Activated T-helper 1 cell treated with anti-CD3 and anti-CD28 coated beads, Interleukin-2, amount 50 U/mL, for 16 hours (primary cell): ENCODE data around the gene ARHGDIA.
"Not testable (repeated sequence)": the region's sequence is repeated elsewhere in the genome, so short reads cannot be mapped to it uniquely, and the experiment has no call there.

Source experiments
- DNase-seq, 2 donors: peaks; one replicate each; pipeline ENCODE4 v3.0.0-alpha.2; 2020; ENCODE audit warnings: low read depth in 1 of 2, low spot score in 1 of 2

The ARHGDIA gene

DNA sequence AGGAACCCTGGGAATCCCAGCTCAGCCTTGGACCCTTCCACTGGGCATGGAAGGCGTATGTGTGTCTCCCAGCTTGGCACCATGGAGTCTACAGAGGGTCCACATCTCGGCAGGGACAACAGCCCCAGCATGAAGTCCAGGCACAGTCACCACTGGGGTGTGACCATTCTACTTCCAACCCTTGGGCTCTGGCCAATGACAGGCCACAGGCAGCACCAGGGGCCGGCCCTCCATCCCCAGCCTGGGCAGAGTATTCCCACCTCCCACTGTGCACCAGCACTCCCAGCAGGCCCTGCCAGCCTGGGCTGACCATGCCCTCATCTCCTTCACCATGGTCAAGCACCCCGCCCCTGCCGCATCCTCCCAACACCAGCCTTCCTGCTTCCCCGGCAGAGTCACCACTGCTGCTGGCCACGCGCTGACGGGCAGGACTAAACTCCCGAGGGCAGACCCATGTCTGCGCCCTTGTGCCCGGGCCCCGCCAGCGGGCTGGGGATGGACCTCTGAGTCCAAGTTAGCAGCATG lies 26.7 kb downstream of the ARHGDIA start:
- no peak for DNase-seq

DNA sequence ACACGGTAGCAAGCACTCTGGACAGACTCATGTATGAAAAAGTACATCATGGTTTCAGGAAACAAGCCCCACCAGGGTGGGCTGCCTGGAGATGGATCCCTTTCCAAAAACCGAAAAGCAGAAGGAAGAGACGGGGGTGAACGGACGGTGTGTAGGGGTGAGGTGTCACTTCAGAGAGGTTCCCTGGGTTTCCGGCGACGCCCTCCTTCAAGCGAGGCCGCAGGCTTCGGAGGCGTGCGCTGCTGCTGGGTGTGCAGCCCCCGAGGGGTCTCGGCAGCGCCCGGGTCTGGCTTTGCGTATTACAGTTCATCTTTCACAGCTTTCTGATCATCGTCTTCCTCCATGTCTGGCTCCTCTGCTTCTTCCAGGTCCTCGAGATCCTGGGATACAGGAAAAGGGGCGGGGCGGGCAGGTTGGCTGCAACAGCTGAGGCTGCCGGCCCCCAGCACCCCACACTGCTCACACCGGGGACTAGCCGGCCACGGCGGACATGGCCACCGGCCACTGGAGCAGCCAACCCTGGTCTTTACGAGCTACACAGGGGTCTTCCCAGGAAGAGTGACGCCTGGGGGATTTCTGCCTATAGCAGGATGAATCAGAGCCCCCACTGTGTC lies 27.3 kb downstream of the ARHGDIA start:
- no peak for DNase-seq

DNA sequence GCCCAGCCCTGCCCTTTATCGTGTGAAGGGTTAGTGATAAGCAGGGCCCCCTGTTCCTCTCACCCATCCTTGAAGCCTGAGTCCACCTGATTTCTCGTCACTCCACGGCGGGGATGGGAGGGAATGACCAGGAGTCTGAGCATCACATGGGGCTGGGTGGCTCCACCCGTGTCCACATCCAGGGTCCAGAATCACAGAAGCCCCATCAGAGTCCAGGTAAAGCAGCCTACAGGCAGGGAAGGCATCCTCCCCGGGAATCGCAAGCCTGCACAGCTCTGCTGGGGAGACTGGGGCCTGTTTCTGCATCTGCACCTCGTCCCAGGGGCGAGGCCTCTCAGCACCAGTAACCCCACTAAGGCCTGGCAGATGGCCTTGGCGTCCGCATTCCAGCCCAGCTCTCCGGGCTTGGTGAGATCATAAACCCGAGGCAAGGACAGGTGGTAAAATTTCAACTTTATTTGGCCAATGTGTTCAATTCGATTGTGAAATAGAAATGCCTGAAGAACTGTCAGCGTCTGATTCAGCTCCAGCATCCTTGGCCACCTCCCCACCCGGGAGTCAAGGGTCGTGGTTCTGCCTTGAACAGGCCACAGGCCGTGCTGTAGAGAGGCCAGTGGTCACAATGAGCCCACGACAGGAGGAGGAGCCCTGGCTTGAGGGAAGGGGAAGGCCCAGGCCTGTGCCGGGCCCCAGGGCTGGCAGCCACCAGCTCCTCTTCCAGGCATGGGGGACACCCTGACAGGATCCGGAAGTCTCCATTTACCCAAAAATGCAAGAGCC lies 28.2 kb downstream of the ARHGDIA start:
- DNase-seq: no peak

DNA sequence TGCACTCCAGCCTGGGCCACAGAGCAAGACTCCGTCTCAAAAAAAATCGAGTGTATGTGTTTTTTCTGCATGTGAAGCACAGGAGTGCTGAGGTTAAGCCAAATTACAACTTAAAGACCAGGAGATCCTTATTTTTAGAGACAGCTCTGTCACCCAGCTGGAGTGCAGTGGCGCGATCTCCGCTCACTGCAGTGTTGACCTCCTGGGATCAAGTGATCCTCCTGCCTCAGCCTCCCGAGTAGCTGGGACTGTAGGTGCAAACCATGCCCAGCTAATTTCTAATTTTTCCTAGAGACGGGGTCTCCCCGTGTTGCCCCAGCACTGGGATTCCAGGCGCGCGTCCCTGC lies 28.8 kb downstream of the ARHGDIA start:
- DNase-seq: no peak

DNA sequence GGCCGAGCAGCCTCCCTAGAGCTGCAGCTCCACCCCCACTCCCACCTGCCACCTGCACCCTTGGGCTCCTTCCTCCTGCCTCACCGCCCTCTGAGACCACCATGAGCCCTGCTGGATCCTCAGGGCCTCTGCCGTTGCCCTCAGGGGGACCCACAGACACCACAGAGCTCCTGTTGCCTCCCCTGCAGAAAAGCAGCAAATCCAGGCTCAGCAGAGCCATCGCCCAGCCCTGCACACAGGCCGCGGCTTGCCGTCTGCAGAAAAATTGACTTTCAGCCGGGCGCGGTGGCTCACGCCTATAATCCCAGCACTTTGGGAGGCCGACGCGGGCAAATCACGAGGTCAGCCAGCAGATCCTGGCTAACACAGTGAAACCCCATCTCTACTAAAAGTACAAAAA lies 29.3 kb downstream of the ARHGDIA start:
- no peak for DNase-seq

DNA sequence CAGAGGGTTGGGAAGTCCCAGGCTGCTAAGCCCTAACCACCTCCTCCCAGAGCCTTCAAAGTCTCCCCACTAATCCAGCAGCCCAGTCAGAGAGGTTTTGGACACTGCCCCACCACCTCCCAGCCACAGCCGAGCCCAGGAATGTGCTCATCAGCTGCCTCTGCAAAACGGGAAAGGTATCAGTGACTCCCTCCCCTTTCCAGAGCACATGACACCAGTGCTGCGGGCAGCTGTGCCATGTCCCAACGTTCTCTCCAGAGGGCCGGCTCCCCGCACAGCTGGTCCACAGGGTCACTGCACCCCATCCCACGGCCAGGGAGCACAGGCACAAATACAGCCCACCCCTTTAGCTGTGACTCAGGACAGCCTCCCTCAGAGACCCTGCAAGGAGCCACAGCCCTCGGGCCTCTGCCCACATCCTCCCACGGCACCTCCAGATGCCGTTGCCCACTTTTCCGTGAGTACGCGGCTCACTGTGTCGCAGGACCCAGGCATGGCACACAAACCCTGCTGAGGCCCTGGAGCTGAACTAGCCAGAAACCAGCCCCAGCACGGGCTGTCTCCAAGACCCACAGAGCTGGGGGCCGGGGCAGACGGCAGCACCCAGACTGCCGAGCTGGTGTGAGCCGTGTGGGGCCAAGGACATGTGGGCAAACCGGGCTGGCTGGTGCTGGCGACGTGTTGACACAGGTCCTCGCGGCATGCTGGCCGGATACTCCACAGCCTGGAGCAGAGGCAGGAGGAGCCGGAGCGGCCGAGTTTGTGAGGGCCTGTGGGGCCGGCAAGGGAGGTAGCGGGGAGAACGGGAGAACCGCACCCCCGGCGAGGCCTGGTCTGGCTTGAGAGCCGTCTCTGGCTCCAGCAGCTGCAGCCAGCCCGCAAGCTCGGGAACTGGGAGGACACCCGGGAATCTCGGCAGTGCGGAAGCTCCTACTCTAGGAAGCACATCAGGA lies 30.0 kb downstream of the ARHGDIA start:
- DNase-seq: no peak

DNA sequence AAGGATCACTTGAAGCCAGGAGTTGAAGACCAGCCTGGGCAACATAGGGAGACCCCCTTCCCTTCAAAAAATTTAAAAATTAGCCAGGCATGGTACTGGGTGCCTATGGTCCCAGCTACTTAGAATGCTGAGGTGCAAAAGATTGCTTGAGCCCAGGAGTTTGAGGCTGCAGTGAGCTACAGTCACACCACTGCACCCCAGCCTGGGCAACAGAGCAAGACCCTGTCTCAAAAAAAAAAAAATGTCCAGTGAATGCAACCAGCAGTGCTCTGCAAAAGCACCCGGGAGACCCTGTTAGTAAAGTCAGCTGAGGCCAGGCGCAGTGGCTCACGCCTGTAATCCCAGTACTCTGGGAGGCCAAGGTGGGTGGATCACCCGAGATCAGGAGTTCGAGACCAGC lies 31.1 kb downstream of the ARHGDIA start:
- not testable (repeated sequence) for DNase-seq

DNA sequence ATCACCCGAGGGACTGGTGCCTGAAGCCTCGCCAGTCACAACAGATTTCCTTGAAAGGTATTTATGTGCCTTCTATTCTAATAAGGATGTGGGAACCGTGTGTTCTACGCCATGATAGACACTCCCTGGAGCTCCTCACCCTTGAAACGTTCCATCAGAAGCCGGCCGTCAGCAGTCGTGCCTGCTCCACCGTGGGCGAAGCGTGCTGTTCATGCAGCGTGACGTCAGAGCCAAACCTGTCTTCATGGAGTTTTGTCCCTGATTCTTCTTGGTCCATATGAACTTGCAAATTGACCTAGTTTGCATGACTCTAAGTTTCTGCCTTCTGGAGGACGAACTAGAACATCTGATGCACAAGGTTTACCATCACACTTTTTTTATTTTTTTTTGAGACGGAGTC lies 31.8 kb downstream of the ARHGDIA start:
- DNase-seq: no peak

DNA sequence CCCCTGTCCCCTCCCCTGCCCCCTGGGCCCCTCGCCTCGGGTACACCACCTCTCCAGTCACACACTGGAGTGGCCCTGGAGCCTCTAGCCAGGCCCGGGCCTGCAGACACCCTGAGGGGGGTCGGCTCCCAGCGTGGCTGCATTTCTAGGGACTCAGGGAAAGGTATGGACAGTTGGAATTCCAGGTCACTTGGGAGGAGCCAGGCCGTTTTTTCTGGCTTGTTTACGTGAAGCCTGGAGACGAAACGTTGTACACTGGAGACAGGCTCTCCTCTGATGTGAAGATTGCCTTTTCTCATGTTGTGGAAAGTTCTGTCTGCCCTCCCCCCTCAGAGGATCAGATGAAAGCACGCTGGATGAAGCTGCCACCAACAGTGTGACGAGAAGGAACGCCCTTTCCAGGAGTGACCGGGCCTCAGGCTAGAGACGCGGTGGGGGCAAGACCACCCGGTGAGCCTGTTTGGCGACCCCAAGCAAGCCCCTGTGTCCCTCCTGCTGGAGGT lies 32.3 kb downstream of the ARHGDIA start:
- no peak for DNase-seq

DNA sequence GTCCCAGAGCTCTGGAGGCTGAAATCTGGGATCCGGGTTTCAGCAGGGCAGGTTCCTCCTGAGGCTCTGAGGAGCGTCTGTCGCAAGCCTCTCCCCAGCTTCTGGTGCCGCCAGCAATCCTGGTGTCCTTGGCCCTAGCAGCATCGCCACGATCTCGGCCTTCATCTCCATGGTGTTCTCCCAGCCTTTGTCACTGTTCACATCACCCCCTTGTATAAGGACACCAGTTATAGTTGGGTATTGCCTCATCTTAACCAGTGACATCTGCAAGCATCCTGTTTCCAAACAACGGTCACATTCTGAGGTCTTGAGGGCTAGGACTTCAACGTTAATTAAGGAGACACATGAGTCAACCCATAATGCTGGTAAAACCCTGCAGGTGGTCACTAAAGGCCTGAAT lies 33.5 kb downstream of the ARHGDIA start:
- no peak for DNase-seq

DNA sequence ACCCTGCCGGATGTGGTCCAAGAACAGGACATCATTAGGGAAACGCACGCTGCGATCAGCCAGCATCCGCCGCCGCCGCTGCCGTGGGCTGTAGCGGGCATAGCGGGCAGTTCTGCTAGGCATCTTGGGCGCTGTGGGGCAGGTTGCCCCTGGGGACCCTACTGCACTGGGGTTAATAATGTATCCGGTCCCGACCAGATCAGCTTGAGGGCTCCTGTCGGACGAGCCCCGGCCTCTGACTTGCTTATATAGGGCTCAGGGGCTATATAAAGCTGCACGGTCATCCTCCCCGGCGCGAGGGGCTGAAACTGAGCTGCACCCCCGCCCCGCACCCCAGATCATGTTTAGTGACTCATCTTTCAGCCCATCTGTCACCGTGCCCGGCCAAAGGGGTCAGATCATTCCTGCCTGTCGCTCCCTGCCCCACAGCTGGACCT lies 36.3 kb downstream of the ARHGDIA start, which contains the start of gene PPP1R27:
Gene PPP1R27 (minus strand): TSS at position 220 of the 437 bp plus-strand sequence. CDS start 97 bp downstream, at position 123.
- no peak for DNase-seq

DNA sequence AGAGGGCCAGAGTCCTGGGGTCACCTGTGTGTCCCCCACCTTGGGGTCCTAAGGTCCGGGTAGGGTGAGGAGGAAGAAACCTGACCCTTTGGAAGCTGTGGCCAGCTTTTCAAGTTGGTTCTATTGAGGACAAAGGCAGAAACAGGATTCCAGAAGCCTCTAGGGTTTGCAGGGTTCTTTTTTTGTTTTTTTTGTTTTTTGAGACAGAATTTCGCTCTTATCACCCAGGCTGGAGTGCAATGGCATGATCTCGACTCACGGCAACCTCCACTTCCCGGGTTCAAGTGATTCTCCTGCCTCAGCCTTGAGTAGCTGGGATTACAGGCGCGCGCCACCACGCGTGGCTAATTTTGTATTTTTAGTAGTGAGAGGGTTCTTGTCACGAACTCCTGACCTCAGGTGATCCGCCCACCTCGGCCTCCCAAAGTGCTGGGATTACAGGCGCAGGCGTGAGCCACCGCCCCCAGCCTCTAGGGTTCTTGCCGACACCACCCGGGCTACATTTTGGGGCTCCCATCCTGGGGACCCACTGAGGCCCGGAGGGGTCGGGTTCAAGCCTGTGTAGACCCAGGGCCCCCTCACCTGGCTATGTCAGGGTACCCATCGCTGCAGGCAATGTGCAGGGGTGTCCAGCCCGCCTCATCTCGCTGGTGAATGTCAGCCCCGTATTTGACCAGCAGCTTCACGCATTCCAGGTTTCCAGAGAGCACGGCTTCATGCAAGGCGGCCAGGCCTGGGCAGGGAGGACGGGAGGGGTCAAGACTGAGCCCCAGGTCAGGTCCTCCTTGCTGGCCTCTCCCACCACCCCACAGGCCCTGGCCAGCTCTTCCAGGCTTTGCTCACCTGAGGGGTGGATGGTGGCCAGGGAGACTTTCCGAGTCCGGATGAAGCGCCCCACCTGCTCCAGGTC lies 37.0 kb downstream of the ARHGDIA start:
- no peak for DNase-seq

DNA sequence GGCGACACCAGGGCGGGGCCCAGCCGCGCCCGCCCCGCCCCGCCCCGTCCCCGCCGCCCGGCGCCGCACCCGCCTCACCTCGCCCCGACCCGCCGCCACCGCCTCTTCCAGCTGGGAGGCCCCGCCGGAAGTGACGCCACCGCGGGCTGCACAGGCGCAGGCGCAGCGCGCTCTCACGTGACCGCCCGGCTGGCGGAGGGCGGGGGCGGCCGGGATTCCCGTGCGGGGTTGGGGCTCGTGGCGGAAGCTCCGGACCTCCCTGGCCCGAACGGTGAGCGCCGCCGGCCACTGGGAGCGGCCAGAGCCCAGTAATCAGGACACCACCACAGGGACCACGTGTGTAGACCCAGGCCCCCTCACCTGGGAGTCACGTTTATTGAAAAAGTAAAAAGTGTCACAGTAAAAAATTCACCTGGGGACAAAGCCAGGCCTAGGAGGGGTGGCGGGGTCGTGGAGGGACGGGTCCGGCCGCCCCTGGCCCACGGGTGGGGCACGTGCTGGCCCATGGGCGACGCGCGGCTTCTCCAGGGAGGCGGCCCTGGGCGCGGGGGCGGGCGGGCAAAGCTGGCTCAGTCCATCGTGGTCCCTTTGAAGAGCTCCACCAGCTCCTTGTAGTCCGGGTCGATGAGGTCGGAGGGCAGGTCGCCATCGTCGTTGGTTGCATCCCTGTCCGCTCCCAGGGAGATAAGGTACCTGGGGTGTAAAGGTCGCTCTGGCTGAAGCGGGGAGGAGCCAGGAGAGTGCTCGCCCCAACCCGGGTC lies 37.8 kb downstream of the ARHGDIA start, which contains the start of gene MCRIP1:
Gene MCRIP1 (minus strand): TSS at position 132 of the 761 bp plus-strand sequence. CDS start 8,785 bp downstream, outside the sequence.
- peak; percentile 84 to 93 for DNase-seq

DNA sequence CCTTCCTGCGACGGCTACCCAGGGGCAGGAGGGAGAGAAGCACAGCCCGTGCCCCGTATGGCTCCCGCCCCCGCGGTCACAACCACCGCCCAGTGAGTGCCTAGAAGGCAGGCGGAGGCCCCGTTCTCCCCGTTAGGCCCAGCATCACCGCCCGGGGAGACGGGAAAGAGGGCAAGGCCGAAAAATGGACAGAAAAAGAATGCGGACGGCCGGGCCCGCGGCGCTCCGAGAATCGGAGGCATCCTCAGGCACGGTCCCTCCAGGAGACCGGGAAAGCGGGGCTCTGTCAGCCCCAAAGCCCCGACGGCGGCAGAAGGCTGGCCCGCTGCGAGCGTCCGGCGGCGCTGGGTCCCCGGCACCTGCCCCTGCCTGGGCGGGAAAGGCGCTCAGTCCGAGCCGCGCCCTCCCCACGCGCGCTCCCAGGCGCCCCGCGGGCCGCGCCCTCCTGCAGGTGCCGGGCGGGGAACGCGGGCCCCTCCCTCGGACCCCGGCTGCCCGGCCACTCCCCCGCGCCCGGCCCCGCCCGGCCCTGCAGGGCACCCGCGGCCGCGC lies 38.5 kb downstream of the ARHGDIA start:
- DNase-seq: peak in 1 of 2 donors; percentile 14

DNA sequence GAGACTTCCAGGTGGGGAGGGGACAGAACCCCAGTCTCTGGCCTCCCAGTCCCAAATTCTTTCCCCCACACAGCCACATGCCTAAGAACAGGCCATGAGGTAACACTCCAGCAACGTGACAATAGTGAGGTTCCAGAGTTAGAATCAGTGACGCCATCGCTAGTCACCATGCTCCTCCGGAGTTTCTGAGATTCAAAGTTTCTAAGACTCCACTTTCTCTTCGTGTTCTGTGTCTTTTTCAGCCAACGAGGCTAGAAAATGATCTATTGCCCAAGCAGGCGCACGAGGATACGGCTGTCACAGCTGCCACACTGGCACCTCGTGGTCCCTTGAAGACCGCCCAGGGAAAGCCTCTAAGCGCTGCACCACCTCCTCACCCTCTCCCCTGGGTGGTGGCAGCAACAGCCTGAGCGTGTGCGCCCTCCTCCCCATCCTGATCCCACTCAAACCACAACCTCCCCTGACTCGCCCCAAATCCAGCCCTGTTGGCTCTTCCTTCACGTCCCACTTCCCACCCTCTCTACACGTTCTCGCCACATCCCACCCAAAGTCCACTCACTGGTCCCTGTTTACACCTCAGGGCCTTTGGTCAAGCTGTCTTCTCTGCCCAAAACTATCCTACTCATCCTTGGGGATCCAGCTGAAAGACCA lies 39.1 kb downstream of the ARHGDIA start:
- peak in 1 of 2 donors; percentile 30 for DNase-seq

DNA sequence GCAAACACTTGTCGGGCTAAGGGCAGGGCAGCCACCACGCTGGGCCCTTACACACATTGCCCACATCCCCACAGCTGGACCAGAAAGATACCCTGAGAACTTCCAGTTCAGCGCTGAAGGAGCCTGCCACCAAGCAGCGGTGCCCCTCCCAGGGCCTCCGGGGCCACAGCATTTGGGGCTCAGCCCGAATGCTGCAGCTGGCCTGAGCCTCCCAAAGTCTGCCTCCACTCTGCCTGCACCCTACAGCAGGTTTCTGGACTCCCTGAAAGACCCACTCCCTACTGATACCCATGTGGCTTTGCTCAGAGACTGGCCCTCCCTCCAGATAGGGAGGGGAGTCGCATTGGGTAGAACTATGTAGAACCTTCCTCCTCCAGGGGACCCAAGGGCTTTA lies 39.6 kb downstream of the ARHGDIA start:
- no peak for DNase-seq

DNA sequence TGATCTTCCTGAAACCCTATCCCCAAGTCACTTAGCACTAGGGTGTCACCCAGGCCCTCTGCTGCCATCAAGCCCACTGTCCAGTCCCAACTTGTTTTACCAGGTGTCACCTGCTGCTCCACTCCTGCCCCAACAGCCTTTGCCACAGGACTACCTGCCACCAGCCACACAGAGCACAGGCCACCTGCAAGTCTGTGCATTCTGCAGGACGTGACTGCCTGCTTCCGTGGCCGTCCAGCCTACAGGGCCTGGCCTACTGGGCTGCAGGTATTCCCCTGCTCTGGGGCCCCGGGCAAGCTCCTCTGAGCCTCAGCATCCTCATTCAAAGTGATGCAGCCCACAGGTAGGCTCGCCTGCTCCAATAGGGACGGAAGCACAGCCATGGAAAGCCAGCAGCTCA lies 41.3 kb downstream of the ARHGDIA start:
- no peak for DNase-seq

DNA sequence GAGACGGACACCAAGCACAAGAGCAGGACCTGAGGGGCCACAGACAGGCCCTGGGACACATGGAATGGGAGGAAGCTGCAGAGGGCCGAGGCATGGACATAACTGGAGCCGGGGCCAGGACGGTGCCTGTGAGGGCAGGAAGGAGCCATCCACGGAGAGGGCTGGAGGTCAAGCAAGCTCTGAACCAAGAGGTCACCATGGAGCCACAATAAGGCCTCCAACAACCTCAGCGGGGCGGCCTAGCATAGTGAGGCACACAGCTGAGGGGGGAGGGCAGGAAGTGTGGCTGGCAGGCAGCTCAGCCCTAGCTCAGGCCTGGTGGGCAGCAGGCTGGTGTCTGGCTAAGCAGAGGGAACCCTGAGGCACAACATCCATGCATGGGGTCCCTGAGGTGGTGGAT lies 42.5 kb downstream of the ARHGDIA start:
- DNase-seq: no peak
